CD14-positive monocyte (primary cell): ENCODE measurements around the gene CDS1. TPM values are rescaled to one million over a fixed set of nuclear protein-coding genes. Genes with fewer than 3 reads are reported as not detected.

Experiments used
- DNase-seq, 3 donors: peaks; one replicate each; pipeline ENCODE4 v3.0.0-alpha.2; 2011 to 2022
- H2AFZ ChIP-seq: 2 replicates; pipeline ENCODE4 v1.6.0; 2012; ENCODE audit warnings: mild to moderate bottlenecking, low read depth, low read length, inconsistent platforms; ENCODE audit not compliant: insufficient read depth, poor library complexity, severe bottlenecking
- H3K27ac ChIP-seq, 2 donors: 1 replicate in 1 of 2; 2 replicates in 1 of 2; pipeline ENCODE4 v1.5.1; 2012 to 2013; ENCODE audit warnings: low read length in 2 of 2, control low read depth in 1 of 2, inconsistent platforms in 1 of 2, low read depth in 1 of 2, mild to moderate bottlenecking in 1 of 2
- H3K27me3 ChIP-seq, 2 donors: one replicate each; pipeline versions ENCODE4 v1.6.0 to v1.6.1; 2011 to 2013; ENCODE audit warnings: low read length in 2 of 2; ENCODE audit not compliant: control insufficient read depth in 2 of 2, insufficient read depth in 2 of 2
- H3K36me3 ChIP-seq, 2 donors: replicated peaks in 1 of 2; 1 replicate in 1 of 2; 2 replicates in 1 of 2; pipeline versions ENCODE4 v1.5.1 to v1.6.1; 2012 to 2013; ENCODE audit warnings: low read length in 2 of 2, control low read depth in 1 of 2, inconsistent platforms in 1 of 2, mild to moderate bottlenecking in 1 of 2; ENCODE audit not compliant: insufficient read depth in 2 of 2, control insufficient read depth in 1 of 2
- H3K4me1 ChIP-seq, 2 donors: 1 replicate in 1 of 2; 2 replicates in 1 of 2; pipeline versions ENCODE4 v1.5.1 to v1.6.1; 2012 to 2013; ENCODE audit warnings: low read length in 2 of 2, control low read depth in 1 of 2, inconsistent platforms in 1 of 2, mild to moderate bottlenecking in 1 of 2, moderate library complexity in 1 of 2; ENCODE audit not compliant: insufficient read depth in 2 of 2, control insufficient read depth in 1 of 2
- H3K4me2 ChIP-seq: replicated peaks from 2 replicates; pipeline ENCODE3; 2012; ENCODE audit warnings: low read length, moderate library complexity, mild to moderate bottlenecking; ENCODE audit not compliant: poor library complexity, severe bottlenecking; ENCODE audit errors: extremely low read depth
- H3K4me3 ChIP-seq, 3 experiments: fragments of 200-600 bp in 1 of 3; sonication (generic) in 1 of 3; replicated peaks in 1 of 3; 1 replicate in 2 of 3; 2 replicates in 1 of 3; pipeline ENCODE4 v1.5.1; 2011 to 2013; ENCODE audit warnings: low read length in 3 of 3, mild to moderate bottlenecking in 3 of 3, control low read depth in 2 of 3, low read depth in 2 of 3, inconsistent platforms in 1 of 3, moderate library complexity in 1 of 3
- H3K79me2 ChIP-seq: 2 replicates; pipeline ENCODE4 v1.6.0; 2012; ENCODE audit warnings: mild to moderate bottlenecking, control low read depth, inconsistent platforms, low read length, moderate library complexity; ENCODE audit not compliant: insufficient read depth
- H3K9ac ChIP-seq: 2 replicates; pipeline ENCODE4 v1.6.0; 2017; ENCODE audit warnings: low read length, mild to moderate bottlenecking; ENCODE audit not compliant: insufficient read depth, poor library complexity, severe bottlenecking
- H3K9me3 ChIP-seq, 2 donors: replicated peaks in 1 of 2; 1 replicate in 1 of 2; 2 replicates in 1 of 2; pipeline versions ENCODE4 v1.5.1 to v1.6.1; 2012 to 2013; ENCODE audit warnings: low read length in 2 of 2, control low read depth in 1 of 2; ENCODE audit not compliant: control insufficient read depth in 1 of 2, insufficient read depth in 1 of 2
- H4K20me1 ChIP-seq: 2 replicates; pipeline ENCODE4 v1.6.0; 2012; ENCODE audit warnings: mild to moderate bottlenecking, low read length, control low read depth, moderate library complexity; ENCODE audit not compliant: insufficient read depth
- H3K27ac Mint-ChIP-seq, 7 donors: one replicate each; pipeline ENCODE4 v1.8.0; 2020; ENCODE audit warnings: mild to moderate bottlenecking in 7 of 7, mixed read lengths in 7 of 7, moderate library complexity in 6 of 7, inconsistent platforms in 2 of 7
- H3K27me3 Mint-ChIP-seq, 3 donors: one replicate each; pipeline ENCODE4 v1.8.0; 2021 to 2022; ENCODE audit warnings: low read depth in 3 of 3, mild to moderate bottlenecking in 3 of 3, mixed read lengths in 3 of 3, moderate library complexity in 3 of 3, inconsistent platforms in 1 of 3
- H3K36me3 Mint-ChIP-seq, 2 donors: one replicate each; pipeline ENCODE4 v1.8.0; 2020; ENCODE audit warnings: mixed read lengths in 2 of 2, inconsistent platforms in 1 of 2, mild to moderate bottlenecking in 1 of 2
- H3K4me1 Mint-ChIP-seq: one replicate; pipeline ENCODE4 v1.8.0; 2020; ENCODE audit warnings: mild to moderate bottlenecking, mixed read lengths
- H3K4me3 Mint-ChIP-seq, 2 donors: one replicate each; pipeline ENCODE4 v1.8.0; 2020; ENCODE audit warnings: mild to moderate bottlenecking in 2 of 2, mixed read lengths in 2 of 2, moderate library complexity in 1 of 2
- H3K9me3 Mint-ChIP-seq, 7 donors: one replicate each; pipeline ENCODE4 v1.8.0; 2020 to 2022; ENCODE audit warnings: mixed read lengths in 7 of 7, mild to moderate bottlenecking in 6 of 7, moderate library complexity in 6 of 7, inconsistent platforms in 2 of 7
- WGBS: methylation state at CpG from one replicate; pipeline ENCODE4 v1.1.5; 2013; ENCODE audit warnings: missing lambda C conversion rate; ENCODE audit not compliant: insufficient coverage; 5-methylcytosine and 5-hydroxymethylcytosine counted together
- intact Hi-C, 2 donors: fragments of 100-400 bp; cut with micrococcal nuclease; formaldehyde crosslinking; loops; one replicate each; pipeline versions ENCODE4 v1.15.0 to v1.15.1; 2023
- polyA plus RNA-seq, 3 donors: library from polyadenylated mRNA; depleted of rRNA in 1 of 3; unstranded in 2 of 3; stranded (reverse) in 1 of 3; fragments of 300-500 nt in 2 of 3; fragments of >200 nt in 1 of 3; fragmentation: Illumina TruSeq in 2 of 3; gene quantifications; 1 replicate in 2 of 3; 2 replicates in 1 of 3; pipeline ENCODE4 v1.2.3, GENCODE V29; 2012 to 2021
- TF ChIP-seq, protein P1 (sequence below): fragments of 200-600 bp; IDR thresholded peaks from one replicate; pipeline ENCODE4 v1.8.0; 2022; ENCODE audit warnings: antibody characterized with exemption, mild to moderate bottlenecking

The CDS1 gene
- polyA plus RNA-seq, 3 donors, result 0.12 to 0.15 (median 0.13) TPM

DNA sequence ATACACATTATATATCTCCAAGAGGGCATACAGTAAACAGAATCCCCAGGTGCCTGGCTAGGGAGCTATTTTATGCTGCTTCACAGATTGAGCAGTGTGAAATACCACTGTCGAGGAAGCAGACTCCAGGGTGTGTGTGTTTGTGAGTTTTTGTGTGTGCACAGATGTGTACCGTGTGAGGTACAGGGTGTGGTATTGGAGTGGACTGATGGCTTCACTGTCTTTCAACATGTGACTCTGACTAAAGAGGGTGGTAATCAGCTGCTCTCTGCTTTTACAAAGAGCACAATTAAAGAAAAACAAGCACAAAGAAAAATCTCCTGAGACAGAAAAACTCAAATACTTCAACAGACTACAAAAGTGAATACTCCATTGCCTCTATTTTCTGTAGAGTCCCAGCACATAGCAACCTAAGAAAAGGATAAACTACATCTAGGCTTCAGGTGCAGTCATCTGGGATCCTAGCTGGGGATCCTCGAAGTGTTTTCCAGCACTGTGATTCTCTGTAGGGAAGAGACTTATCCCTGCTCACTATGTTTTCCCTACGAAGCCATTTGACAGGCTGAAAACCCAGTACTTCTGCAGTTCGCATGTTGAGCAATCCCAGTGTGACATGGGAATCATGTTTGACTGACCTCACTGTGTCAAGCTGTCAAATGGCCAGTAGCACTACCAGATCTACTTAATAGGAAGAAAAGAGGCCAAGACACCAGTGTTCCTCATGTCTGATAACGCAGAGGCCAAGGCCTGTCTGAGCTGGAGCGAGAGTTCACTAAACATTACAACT is 100.3 kb downstream of the CDS1 start:
- no peak overlapping the region for H3K4me3 Mint-ChIP-seq
- no peak overlapping the region for H3K4me2 ChIP-seq
- 61% methylated on average over 7 of the region's 7 CpGs for WGBS
- H3K27me3 Mint-ChIP-seq, result no peaks in the 10 kb centered on the region
- peak overlapping the region in 3 of 7 donors; percentile 1 to 63 (median 62) for H3K27ac Mint-ChIP-seq
- peak in 2 of 3 donors; percentile 9 to 12 for DNase-seq
- peaks cover 31% of the 10 kb centered on the region for H3K4me1 Mint-ChIP-seq
- H3K9me3 ChIP-seq, result no peaks in the 10 kb centered on the region
- H3K27ac ChIP-seq, result no peak overlapping the region
- H3K9me3 Mint-ChIP-seq, result no peaks in the 10 kb centered on the region
- peaks cover 24 to 28% of the 10 kb centered on the region in 2 donors for H3K4me1 ChIP-seq
- no peak overlapping the region for H3K4me3 ChIP-seq
- peaks cover 72 to 98% of the 10 kb centered on the region in 2 donors for H3K36me3 ChIP-seq
- peaks cover 24% of the 10 kb centered on the region for H4K20me1 ChIP-seq
- H3K79me2 ChIP-seq, result no peaks in the 10 kb centered on the region
- H3K36me3 Mint-ChIP-seq, result peaks cover 81 to 95% of the 10 kb centered on the region in 2 donors
- TF ChIP-seq, protein P1, sequence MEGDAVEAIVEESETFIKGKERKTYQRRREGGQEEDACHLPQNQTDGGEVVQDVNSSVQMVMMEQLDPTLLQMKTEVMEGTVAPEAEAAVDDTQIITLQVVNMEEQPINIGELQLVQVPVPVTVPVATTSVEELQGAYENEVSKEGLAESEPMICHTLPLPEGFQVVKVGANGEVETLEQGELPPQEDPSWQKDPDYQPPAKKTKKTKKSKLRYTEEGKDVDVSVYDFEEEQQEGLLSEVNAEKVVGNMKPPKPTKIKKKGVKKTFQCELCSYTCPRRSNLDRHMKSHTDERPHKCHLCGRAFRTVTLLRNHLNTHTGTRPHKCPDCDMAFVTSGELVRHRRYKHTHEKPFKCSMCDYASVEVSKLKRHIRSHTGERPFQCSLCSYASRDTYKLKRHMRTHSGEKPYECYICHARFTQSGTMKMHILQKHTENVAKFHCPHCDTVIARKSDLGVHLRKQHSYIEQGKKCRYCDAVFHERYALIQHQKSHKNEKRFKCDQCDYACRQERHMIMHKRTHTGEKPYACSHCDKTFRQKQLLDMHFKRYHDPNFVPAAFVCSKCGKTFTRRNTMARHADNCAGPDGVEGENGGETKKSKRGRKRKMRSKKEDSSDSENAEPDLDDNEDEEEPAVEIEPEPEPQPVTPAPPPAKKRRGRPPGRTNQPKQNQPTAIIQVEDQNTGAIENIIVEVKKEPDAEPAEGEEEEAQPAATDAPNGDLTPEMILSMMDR, result no peak
- no peaks in the 10 kb centered on the region for H3K27me3 ChIP-seq
- no peak overlapping the region for H3K9ac ChIP-seq
- intact Hi-C loops, result loop anchor here in 1 of 2 donors (5.0 kb wide), 1 partner anchor 101 kb away; the partner anchor contains the start of gene CDS1
- H2AFZ ChIP-seq, result no peak overlapping the region

DNA sequence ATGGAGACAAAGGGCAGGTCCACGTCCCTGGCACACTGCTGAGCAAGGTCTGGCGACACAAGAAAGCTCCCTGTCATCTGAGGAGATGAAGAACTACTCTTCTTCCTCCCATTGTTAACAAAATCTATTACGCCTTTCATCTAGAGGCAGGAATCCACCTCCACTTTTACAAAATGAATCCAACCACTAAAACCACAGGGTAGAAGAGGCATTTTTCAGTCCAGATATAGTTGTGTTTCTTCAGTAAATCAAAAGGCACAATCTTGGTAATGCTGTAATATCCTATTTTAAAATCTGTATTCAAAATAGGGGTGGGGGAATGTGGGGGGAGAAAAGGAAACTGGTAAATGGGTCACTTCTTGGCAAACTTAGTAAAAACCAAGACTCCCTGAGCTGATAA is 101.4 kb downstream of the CDS1 start:
- intact Hi-C loops, result loop anchor here in 1 of 2 donors (5.0 kb wide), 1 partner anchor 102 kb away; the partner anchor contains the start of gene CDS1
- H3K36me3 Mint-ChIP-seq, result peaks cover 79 to 94% of the 10 kb centered on the region in 2 donors
- no peaks in the 10 kb centered on the region for H3K27me3 Mint-ChIP-seq
- Histone ChIP-seq H3K36me3 (peaks cover 71 to 98% of the 10 kb centered on the region in 2 donors), H3K4me1 (peaks cover 24 to 28% of the 10 kb centered on the region in 2 donors), H3K4me3 (no peak overlapping the region), H3K9me3 (no peaks in the 10 kb centered on the region), H3K9ac (no peak overlapping the region), H3K4me2 (no peak overlapping the region), H2AFZ (no peak overlapping the region), H4K20me1 (peaks cover 24% of the 10 kb centered on the region), H3K27me3 (no peaks in the 10 kb centered on the region), H3K79me2 (no peaks in the 10 kb centered on the region), H3K27ac (no peak overlapping the region)
- no peak for DNase-seq
- 100% methylated on average over 2 of the region's 3 CpGs for WGBS
- TF ChIP-seq, protein P1, result no peak
- H3K4me3 Mint-ChIP-seq, result no peak overlapping the region
- peak overlapping the region in 1 of 7 donors; percentile 7 for H3K27ac Mint-ChIP-seq
- H3K9me3 Mint-ChIP-seq, result no peaks in the 10 kb centered on the region
- peaks cover 31% of the 10 kb centered on the region for H3K4me1 Mint-ChIP-seq
